Epithelial cell of proximal tubule (primary cell): ENCODE results near the gene SORCS2. TPM values are rescaled to one million over a fixed set of nuclear protein-coding genes. Genes with fewer than 3 reads are reported as not detected.

Experiments used
- DNase-seq: peaks from one replicate; pipeline ENCODE4 v3.0.0-alpha.2; 2011; ENCODE audit warnings: low read depth
- H3K4me3 ChIP-seq: 2 replicates; pipeline ENCODE4 v1.5.1; 2011; ENCODE audit warnings: low read depth, mild to moderate bottlenecking, low read length
- CTCF ChIP-seq: conservative IDR thresholded peaks from 2 replicates; pipeline ENCODE4 v1.5.1; 2012; ENCODE audit warnings: low read depth, mild to moderate bottlenecking, low read length
- total RNA-seq: library from RNA; depleted of rRNA; stranded (reverse); fragments of >200 nt; gene quantifications from 2 replicates; pipeline ENCODE4 v1.2.3, GENCODE V29; 2015

SORCS2 gene
- total RNA-seq, 1 donor from 2014 or later, result 0.29 TPM

GRCh38 chr4:7641712-7642111 lies 449.4 kb downstream of the SORCS2 start:
- H3K4me3 ChIP-seq, result no peak overlapping the region
- no peak for TF ChIP-seq CTCF
- DNase-seq, result no peak

- no peak for DNase-seq
- H3K4me3 ChIP-seq, result no peak overlapping the region
- TF ChIP-seq CTCF, result no peak
These were observed 450.6 kb downstream of the SORCS2 start for GRCh38 chr4:7642741-7643458.

- no peak for TF ChIP-seq CTCF
- DNase-seq, result no peak
- no peak overlapping the region for H3K4me3 ChIP-seq
These were observed 452.8 kb downstream of the SORCS2 start for GRCh38 chr4:7645158-7645557.

GRCh38 chr4:7645956-7646355 lies 453.6 kb downstream of the SORCS2 start:
- no peak for TF ChIP-seq CTCF
- no peak for DNase-seq
- H3K4me3 ChIP-seq, result no peak overlapping the region

GRCh38 chr4:7646384-7647061 lies 454.2 kb downstream of the SORCS2 start:
- DNase-seq, result no peak
- TF ChIP-seq CTCF, result no peak
- H3K4me3 ChIP-seq, result no peak overlapping the region

- TF ChIP-seq CTCF, result no peak
- DNase-seq, result no peak
- H3K4me3 ChIP-seq, result no peak overlapping the region
These were observed 454.8 kb downstream of the SORCS2 start for GRCh38 chr4:7647186-7647585.
